NT2/D1 (cell line): ENCODE data around the gene NFIA.

Experiments used
- SUZ12 ChIP-seq: IDR thresholded peaks from 2 replicates; pipeline ENCODE4 v1.6.1; 2011; ENCODE audit not compliant: insufficient read length, insufficient read depth; ENCODE audit errors: extremely low read depth
- ZNF274 ChIP-seq: IDR thresholded peaks from 2 replicates; pipeline ENCODE4 v1.6.1; 2011; ENCODE audit warnings: mild to moderate bottlenecking, low read depth, low read length

DNA sequence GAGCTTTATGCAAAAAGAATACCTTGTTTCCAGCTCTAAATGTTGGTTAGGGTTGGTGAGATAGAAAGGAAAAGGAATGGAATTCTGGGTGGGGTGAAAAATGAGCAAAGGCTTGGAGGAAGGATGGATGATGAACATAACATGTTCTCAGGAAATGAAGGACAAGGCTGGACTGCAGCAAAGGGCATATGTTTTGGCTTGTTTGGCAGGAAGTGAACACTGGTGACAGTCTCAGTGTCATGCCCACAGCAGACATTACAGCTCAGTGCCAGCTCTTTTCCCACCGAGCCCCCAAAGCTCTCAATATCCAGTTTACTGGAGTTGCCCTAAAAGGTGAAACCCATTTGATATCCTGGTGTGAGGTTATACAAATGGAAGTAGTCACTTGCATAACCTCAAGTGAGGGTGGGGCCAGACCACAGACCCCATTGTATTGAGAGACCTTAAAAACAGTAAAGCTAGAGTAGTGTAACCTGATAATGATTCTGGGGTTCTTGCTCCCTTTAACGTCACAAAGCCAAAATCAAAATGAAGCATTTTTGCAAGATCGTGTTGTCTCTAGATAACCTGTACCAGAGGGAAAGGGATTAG lies 270.6 kb downstream of the NFIA start:
- TF ChIP-seq ZNF274 (no peak), SUZ12 (no peak)
